GM19324 (cell line): ENCODE data around the gene FN1.
"Not testable (repeated sequence)": the region's sequence is repeated elsewhere in the genome, so short reads cannot be mapped to it uniquely, and the experiment has no call there.

Source experiments
- ATAC-seq: cut with Tn5 transposase; IDR thresholded peaks from one replicate; pipeline ENCODE4 v1.9.1; 2021; ENCODE audit warnings: mild to moderate bottlenecking, moderate library complexity; ENCODE audit not compliant: unreplicated experiment, low FRiP score

Gene FN1

DNA sequence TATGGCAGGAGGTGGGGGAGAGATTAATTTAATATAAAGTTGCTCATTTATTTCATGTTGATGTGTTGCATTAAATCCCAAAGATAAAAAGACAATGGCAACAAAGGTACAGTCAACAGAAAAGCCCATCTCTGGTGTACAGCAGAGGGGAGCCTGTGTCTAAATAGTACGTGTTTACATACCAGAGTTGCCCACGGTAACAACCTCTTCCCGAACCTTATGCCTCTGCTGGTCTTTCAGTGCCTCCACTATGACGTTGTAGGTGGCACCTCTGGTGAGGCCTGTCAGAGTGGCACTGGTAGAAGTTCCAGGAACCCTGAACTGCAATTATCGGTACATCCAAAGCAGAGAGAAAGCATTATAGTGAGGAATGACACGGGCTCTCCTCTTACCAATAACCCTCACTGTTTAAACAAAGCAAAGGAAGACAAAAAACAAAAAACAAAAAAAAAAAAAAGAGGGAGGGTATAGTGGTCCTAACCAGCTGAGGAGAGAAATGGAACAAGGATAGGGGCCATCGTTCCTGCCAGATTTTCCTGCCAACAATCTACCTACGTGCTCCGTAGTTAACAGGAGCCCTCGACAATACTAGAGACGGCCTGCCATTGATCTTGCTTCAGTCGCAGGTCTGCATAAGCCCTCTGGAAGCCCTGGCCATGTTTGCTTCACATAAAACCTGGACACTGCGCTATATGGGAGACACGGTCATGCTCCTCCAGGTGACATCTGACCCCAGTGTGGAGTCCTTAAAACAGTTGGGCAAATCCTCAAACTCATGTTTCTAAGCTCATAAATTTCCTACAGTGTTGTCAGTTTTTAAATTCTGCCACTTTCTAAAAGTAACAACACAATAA is 65.5 kb downstream of the FN1 start:
- no peak for ATAC-seq

GRCh38 chr2:215369181-215369760 is 66.6 kb downstream of the FN1 start:
- no peak for ATAC-seq

DNA sequence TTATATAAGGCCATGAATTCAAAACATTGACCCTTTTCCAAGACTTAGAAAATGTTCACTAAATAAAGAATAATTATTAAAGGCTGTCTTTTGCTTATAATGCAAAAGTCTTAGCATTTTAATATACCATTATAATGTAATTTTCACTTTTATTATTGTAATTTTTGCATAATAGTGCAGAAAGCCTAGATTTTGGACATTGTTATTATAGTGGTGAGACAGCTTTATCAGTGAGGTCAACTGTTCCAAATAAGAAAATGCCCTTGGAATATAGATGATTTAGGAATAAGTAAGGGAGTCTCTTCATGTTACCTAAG is 67.4 kb downstream of the FN1 start:
- no peak for ATAC-seq

DNA sequence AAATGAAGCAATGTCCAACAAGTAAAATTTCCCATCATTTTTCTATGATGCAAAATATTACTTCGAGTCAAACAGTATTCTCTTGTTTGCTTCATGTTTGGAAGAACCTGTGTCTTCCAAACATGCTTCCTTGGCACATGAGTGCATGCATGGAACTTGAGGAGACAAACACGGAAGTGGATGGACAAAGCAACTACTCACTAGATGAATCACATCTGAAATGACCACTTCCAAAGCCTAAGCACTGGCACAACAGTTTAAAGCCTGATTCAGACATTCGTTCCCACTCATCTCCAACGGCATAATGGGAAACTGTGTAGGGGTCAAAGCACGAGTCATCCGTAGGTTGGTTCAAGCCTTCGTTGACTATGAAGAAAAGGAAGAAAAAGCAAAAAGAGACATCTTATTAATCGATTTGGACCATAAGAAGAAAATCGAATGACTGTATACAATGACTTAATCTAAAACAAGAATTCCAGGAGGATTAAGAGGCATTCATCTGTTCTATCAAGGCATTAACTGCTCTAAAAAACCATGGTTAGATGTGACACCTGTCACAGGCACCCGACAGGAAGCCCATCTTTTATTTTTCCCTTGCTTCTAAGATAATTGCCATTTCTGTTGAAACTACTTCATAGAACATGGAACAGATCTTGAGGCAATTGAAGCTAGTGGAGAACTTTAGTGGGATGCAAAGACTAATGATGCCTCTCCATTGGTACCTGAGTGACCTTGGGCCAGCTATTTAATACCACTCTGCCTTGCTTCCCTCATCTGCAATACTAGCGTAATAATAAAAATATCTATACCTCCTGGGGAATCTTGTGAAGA is 68.0 kb downstream of the FN1 start:
- ATAC-seq, result no peak

DNA sequence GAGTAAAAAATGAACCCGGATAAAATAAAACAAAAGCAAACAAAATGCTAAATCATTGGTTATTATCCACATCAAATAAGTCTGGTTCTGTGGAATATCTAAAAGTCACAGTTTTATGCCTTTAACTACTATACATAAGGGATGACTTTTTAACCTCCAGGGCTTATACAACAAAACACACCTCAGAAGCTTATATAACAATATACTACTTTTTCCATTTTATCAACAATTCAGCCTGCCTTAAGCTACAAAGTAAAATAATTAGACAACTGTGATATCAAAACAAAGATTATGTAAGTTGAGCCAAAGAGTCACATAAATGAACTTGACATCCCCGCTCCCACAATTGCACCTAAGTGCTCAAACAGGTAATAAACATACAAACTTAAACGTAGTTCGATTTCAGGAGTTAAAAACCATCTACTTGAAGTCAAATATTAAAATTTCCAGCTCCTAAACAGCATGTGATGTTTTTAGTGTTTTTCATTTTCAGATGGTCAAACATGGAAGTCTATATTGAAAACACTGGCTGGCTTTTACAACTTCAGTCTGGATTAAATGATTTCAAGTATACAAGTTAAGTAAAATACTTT is 69.3 kb downstream of the FN1 start:
- no peak for ATAC-seq

- no peak for ATAC-seq
Measured at GRCh38 chr2:215365184-215365658, 70.6 kb downstream of the FN1 start.

DNA sequence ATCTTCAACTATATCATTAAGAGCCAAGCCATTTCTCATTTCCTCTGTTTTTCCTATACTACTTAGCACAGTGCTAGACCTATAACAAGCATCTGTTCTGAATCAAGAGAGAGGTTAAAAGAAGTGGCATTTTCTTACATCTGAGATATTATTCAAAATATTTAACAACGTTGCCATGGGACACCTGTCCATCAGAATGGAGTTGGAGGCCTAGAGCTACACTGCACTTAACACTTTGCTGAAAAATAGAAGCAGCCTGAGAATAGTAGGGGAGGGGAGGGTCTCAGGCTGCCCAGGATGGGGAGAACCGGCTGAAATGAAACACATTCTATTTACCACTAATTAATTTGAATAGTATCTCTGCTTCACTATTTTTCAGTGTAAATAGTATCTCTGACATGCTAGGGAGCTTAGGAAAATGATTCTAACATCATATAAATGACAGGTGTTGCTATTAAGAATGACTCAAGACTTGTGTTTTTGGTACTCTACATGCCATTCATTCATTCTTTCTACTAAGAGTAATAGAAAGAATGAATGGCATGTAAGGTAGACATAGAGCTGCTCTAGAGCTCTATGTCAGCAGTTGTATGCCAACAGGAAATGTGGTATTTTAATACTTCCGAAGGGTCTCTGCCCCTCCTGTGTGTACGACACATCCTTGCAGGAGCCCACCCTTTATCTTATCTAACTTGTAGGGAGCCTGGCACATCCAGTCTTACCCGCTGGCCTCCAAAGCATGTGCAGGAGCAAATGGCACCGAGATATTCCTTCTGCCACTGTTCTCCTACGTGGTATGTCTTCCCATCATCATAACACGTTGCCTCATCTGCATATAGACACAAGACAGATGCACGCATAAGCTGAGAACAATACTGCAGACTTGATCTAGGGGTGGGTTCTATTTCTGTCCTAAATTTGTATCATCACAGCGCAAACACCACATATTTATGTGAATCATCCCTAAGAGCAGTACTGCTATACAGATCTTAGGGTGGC is 71.4 kb downstream of the FN1 start:
- no peak for ATAC-seq

DNA sequence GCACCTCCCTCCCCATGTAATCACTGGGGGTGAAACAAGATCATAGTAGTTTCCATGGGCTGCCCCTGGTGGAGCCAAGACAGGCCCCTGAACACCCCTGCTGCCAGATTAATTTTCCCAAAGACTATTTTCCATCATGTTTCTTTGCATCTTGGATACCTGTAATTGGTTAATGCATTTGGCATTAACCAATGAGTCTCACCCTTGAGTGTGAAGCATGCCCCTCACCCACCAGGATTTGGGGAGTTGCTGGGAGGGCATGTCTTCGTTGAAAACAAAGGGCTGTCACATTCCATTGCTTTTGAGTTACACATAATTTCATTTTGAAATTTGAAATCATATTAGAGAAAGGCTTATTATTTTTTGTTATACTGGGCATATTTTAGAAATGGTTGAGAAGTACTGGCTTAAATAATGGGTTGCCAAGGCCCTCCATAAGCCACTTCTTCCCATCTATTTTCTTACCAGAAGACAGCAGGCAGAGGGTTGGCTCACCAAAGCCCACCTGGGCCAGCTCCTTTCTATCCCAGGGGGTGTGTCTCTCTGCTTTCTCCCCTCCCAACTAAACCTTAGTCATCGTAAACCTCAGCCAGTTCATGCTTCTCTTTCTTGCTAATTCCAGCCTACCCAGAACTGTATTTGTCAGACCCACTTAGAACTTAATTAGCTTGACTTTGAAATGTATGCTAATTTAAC is 72.3 kb downstream of the FN1 start:
- no peak for ATAC-seq

DNA sequence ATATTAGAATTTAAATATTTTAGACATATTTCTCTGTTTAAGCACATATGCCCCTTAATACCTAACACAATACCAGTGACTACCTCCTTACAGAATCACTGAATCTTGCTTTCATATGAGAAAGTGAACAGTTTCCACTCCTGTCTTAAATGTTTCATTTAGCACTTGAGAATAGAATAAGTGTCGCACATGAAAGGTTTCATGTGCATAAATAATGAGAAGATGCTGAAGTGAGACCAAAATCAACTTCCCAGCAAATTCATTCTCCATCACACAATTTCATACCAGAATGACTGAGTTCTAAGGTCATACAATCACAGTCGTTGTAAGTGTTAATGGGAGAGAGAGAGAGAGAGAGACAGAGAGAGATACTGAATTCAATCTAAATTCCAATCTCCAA is 72.8 kb downstream of the FN1 start:
- ATAC-seq, result no peak

- ATAC-seq, result no peak
Measured at GRCh38 chr2:215362562-215362904, 73.3 kb downstream of the FN1 start.

DNA sequence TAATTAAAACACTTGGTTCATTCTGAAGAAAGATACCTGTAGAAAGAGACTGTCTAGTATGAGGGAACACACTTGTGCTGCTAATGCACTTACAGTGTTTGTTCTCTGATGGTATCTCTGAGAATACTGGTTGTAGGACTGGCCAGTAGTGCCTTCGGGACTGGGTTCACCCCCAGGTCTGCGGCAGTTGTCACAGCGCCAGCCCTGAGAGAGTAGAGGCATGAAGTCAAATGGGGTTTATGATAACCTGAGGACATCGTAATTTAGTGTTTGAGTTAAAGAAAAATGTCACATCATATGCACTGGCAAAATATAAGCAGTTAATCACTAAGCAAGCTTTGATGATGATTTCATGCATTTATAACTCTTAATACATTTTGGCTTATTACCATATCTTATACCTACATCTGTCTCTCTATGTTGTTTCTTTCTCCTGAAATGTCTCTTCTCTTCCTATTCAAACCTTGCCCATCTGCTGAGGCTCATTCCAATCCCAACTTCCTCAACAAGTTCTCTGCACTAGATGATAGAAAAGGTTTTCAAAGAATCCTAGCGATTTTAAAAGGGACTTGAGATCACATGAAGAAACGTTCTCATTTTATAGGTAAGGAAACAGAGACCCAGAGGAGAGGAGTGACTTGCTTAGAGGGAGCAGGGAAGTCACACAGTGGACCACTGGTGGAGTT is 73.8 kb downstream of the FN1 start:
- ATAC-seq, result no peak

- ATAC-seq, result no peak
Measured at GRCh38 chr2:215361211-215361875, 74.5 kb downstream of the FN1 start.

- ATAC-seq, result no peak
Measured at GRCh38 chr2:215360596-215360995, 75.3 kb downstream of the FN1 start.

GRCh38 chr2:215360059-215360458 is 75.8 kb downstream of the FN1 start:
- not testable (repeated sequence) for ATAC-seq

GRCh38 chr2:215359576-215359922 is 76.3 kb downstream of the FN1 start:
- no peak for ATAC-seq

DNA sequence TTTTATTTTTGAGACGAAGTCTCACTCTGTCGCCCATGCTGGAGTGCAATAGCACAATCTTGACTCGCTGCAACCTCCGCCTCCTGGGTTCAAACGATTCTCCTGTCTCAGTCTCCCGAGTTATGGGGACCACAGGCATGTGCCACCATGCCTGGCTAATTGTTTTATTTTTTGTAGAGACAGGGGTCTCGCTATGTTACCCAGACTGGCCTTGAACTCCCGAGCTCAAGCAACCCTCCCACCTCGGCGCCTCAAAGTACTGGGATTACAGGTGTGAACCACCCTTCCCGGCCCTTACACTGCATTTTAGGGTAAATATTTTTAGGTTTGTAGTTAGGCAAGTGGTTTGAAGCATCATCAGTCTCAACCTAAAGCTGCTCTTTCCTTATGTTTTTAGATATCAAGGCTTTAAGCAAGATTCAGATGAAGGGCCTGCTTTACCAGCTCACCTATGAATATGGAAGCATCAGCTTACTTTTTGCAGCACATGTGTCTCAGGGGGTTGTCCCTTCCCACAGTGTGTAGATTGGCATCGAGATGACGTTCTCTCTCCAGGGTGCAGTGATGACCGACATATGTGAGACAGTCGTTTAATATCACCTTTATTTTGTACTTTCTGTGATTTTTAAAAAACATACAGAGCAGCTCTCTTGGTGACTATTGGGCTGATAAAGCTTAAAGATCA is 76.8 kb downstream of the FN1 start:
- ATAC-seq, result no peak

- no peak for ATAC-seq
Measured at GRCh38 chr2:215358312-215358845, 77.5 kb downstream of the FN1 start.
